GM18498 (cell line): Measurements from ENCODE around the gene EVA1A.

Experiments
- ATAC-seq: cut with Tn5 transposase; IDR thresholded peaks from one replicate; pipeline ENCODE4 v1.9.1; 2021; ENCODE audit warnings: mild to moderate bottlenecking, moderate library complexity; ENCODE audit not compliant: unreplicated experiment

EVA1A gene

GRCh38 chr2:75545387-75545786 is 15.4 kb downstream of the EVA1A start:
- no peak for ATAC-seq

GRCh38 chr2:75543446-75543845 is 17.3 kb downstream of the EVA1A start:
- no peak for ATAC-seq

- ATAC-seq: no peak
These were observed 19.3 kb downstream of the EVA1A start for GRCh38 chr2:75541430-75541829.

- no peak for ATAC-seq
These were observed 19.7 kb downstream of the EVA1A start for GRCh38 chr2:75540994-75541393.

GRCh38 chr2:75539955-75540716 is 20.6 kb downstream of the EVA1A start:
- no peak for ATAC-seq

GRCh38 chr2:75538521-75539490 is 21.9 kb downstream of the EVA1A start:
- no peak for ATAC-seq

GRCh38 chr2:75537658-75538057 is 23.1 kb downstream of the EVA1A start:
- ATAC-seq: no peak

GRCh38 chr2:75533135-75533534 is 27.6 kb downstream of the EVA1A start:
- ATAC-seq: no peak

- ATAC-seq: no peak
These were observed 28.3 kb downstream of the EVA1A start for GRCh38 chr2:75532488-75532887.

- no peak for ATAC-seq
These were observed 32.3 kb downstream of the EVA1A start for GRCh38 chr2:75528221-75528977.

GRCh38 chr2:75527676-75528075 is 33.1 kb downstream of the EVA1A start:
- ATAC-seq: no peak

GRCh38 chr2:75526842-75527241 is 33.9 kb downstream of the EVA1A start:
- ATAC-seq: no peak

- no peak for ATAC-seq
These were observed 35.1 kb downstream of the EVA1A start for GRCh38 chr2:75525434-75526310.

- no peak for ATAC-seq
These were observed 36.3 kb downstream of the EVA1A start for GRCh38 chr2:75524276-75524911.

- no peak for ATAC-seq
These were observed 37.1 kb downstream of the EVA1A start for GRCh38 chr2:75523313-75524275.

GRCh38 chr2:75522543-75523312 is 38.0 kb downstream of the EVA1A start:
- ATAC-seq: no peak

- no peak for ATAC-seq
These were observed 39.4 kb downstream of the EVA1A start for GRCh38 chr2:75521225-75521872.
